H1 (cell line): ENCODE results near the gene VAV2. TPM values are rescaled to one million over a fixed set of nuclear protein-coding genes. Genes with fewer than 3 reads are reported as not detected.

ENCODE experiments used
- CTCF ChIA-PET: fragments of 300-600 bp; sonication (Branson Sonifier 250); formaldehyde crosslinking; loops from one replicate; lab custom pipeline; 2021; ENCODE audit not compliant: partially characterized antibody; lab: Charles Lee
- POLR2A ChIA-PET: fragments of 300-600 bp; sonication (Branson Sonifier 250); formaldehyde crosslinking; loops from one replicate; lab custom pipeline; 2021; ENCODE audit warnings: inconsistent platforms; ENCODE audit not compliant: partially characterized antibody; lab: Charles Lee
- DNase-seq, 2 experiments: peaks; one replicate each; pipeline versions ENCODE4 v3.0.0 to v3.0.0-alpha.2; 2010 to 2022; ENCODE audit warnings: low spot score in 2 of 2, low read depth in 1 of 2, mixed read lengths in 1 of 2
- FAIRE-seq: peaks from 2 replicates; lab custom pipeline; 2011; peaks lifted over from hg19 to GRCh38; lab: Jason Lieb, UNC
- H2AFZ ChIP-seq: 2 replicates; pipeline ENCODE4 v1.8.1; 2012; ENCODE audit warnings: low read length, inconsistent platforms
- H2AK5ac ChIP-seq: 2 replicates; pipeline ENCODE4 v1.6.1; 2013; ENCODE audit warnings: low read depth, low read length
- H2BK120ac ChIP-seq: replicated peaks from 2 replicates; pipeline ENCODE3; 2013; ENCODE audit warnings: low read depth, low read length, inconsistent platforms
- H2BK12ac ChIP-seq: 2 replicates; pipeline ENCODE4 v1.6.1; 2013; ENCODE audit warnings: low read depth, low read length
- H2BK15ac ChIP-seq: 2 replicates; pipeline ENCODE4 v1.6.1; 2013; ENCODE audit warnings: low read length
- H2BK20ac ChIP-seq: 2 replicates; pipeline ENCODE4 v1.6.1; 2013; ENCODE audit warnings: low read length
- H2BK5ac ChIP-seq: 2 replicates; pipeline ENCODE4 v1.6.1; 2013; ENCODE audit warnings: low read depth, low read length
- H3K14ac ChIP-seq: 2 replicates; pipeline ENCODE4 v1.6.1; 2013; ENCODE audit warnings: inconsistent platforms; ENCODE audit not compliant: insufficient read length
- H3K18ac ChIP-seq: 2 replicates; pipeline ENCODE4 v1.6.1; 2013; ENCODE audit warnings: low read length; ENCODE audit errors: extremely low read depth
- H3K23ac ChIP-seq: 2 replicates; pipeline ENCODE4 v1.6.1; 2013; ENCODE audit warnings: inconsistent platforms; ENCODE audit not compliant: insufficient read length
- H3K23me2 ChIP-seq: 2 replicates; pipeline ENCODE4 v1.6.1; 2013; ENCODE audit warnings: low read depth, low read length
- H3K27ac ChIP-seq: 2 replicates; pipeline ENCODE4 v1.6.1; 2011; ENCODE audit warnings: low read depth, low read length, inconsistent platforms
- H3K27me3 ChIP-seq, 4 experiments: replicated peaks in 1 of 4; 1 replicate in 1 of 4; 2 replicates in 3 of 4; pipeline versions ENCODE4 v1.6.1 to v1.8.1; 2011 to 2013; ENCODE audit warnings: low read length in 3 of 4, mild to moderate bottlenecking in 3 of 4, inconsistent platforms in 2 of 4, mixed read lengths in 2 of 4, moderate library complexity in 1 of 4; ENCODE audit not compliant: control insufficient read depth in 3 of 4, insufficient read depth in 3 of 4; ENCODE audit errors: extremely low read depth in 1 of 4
- H3K36me3 ChIP-seq, 4 experiments: 2 replicates each; pipeline versions ENCODE4 v1.6.1 to v1.8.1; 2011 to 2013; ENCODE audit warnings: mild to moderate bottlenecking in 4 of 4, low read length in 3 of 4, moderate library complexity in 2 of 4, control low read depth in 1 of 4, inconsistent platforms in 1 of 4; ENCODE audit not compliant: insufficient read depth in 4 of 4, control insufficient read depth in 2 of 4
- H3K4ac ChIP-seq: replicated peaks from 2 replicates; pipeline ENCODE3; 2013; ENCODE audit warnings: low read length, low read depth, mixed read lengths, inconsistent platforms; ENCODE audit not compliant: insufficient read length
- H3K4me1 ChIP-seq, 4 experiments: replicated peaks in 1 of 4; 1 replicate in 1 of 4; 2 replicates in 3 of 4; pipeline versions ENCODE4 v1.6.1 to v1.8.1; 2011 to 2013; ENCODE audit warnings: low read length in 3 of 4, inconsistent platforms in 2 of 4, mixed read lengths in 1 of 4; ENCODE audit not compliant: insufficient read depth in 4 of 4, control insufficient read depth in 3 of 4
- H3K4me2 ChIP-seq, 2 experiments: 2 replicates each; pipeline versions ENCODE4 v1.6.1 to v1.8.1; 2011 to 2013; ENCODE audit warnings: low read depth in 2 of 2, low read length in 2 of 2, control low read depth in 1 of 2, inconsistent platforms in 1 of 2, mild to moderate bottlenecking in 1 of 2; ENCODE audit not compliant: insufficient read depth in 1 of 2
- H3K4me3 ChIP-seq, 4 experiments: fragments of 200-600, 300-600 bp in 1 of 4; sonication (generic), shearing (Covaris generic), sonication (Bioruptor Twin) in 1 of 4; 2 replicates each; pipeline versions ENCODE4 v1.5.1 to v1.8.1; 2011 to 2016; ENCODE audit warnings: low read length in 4 of 4, low read depth in 3 of 4, control low read depth in 2 of 4, inconsistent platforms in 2 of 4, mild to moderate bottlenecking in 2 of 4, mixed read lengths in 1 of 4, moderate library complexity in 1 of 4; ENCODE audit not compliant: insufficient read depth in 2 of 4; ENCODE audit errors: extremely low read depth in 1 of 4
- H3K56ac ChIP-seq: replicated peaks from 2 replicates; pipeline ENCODE3; 2013; ENCODE audit warnings: low read depth, mild to moderate bottlenecking, mixed read lengths, low read length, inconsistent platforms; ENCODE audit not compliant: insufficient read length
- H3K79me1 ChIP-seq: 2 replicates; pipeline ENCODE4 v1.6.1; 2013; ENCODE audit warnings: low read depth, low read length, control low read depth
- H3K79me2 ChIP-seq, 2 experiments: 2 replicates each; pipeline versions ENCODE4 v1.6.1 to v1.8.1; 2012 to 2013; ENCODE audit warnings: low read length in 2 of 2, mild to moderate bottlenecking in 2 of 2, inconsistent platforms in 1 of 2; ENCODE audit not compliant: insufficient read depth in 2 of 2, control insufficient read depth in 1 of 2
- H3K9ac ChIP-seq, 4 experiments: replicated peaks in 1 of 4; 1 replicate in 1 of 4; 2 replicates in 3 of 4; pipeline versions ENCODE4 v1.6.1 to v1.8.1; 2011 to 2013; ENCODE audit warnings: low read depth in 3 of 4, low read length in 3 of 4, control low read depth in 2 of 4, mild to moderate bottlenecking in 2 of 4, moderate library complexity in 2 of 4, inconsistent platforms in 1 of 4; ENCODE audit errors: extremely low read depth in 1 of 4
- H3K9me3 ChIP-seq, 2 experiments: 2 replicates each; pipeline versions ENCODE4 v1.6.1 to v1.8.1; 2012 to 2013; ENCODE audit warnings: mild to moderate bottlenecking in 2 of 2, moderate library complexity in 2 of 2, control low read depth in 1 of 2, inconsistent platforms in 1 of 2, low read depth in 1 of 2, low read length in 1 of 2, mixed read lengths in 1 of 2; ENCODE audit not compliant: insufficient read depth in 2 of 2
- H4K20me1 ChIP-seq, 2 experiments: replicated peaks in 1 of 2; 2 replicates each; pipeline versions ENCODE3 to v1.8.1; 2011 to 2013; ENCODE audit warnings: inconsistent platforms in 2 of 2, low read length in 2 of 2, mild to moderate bottlenecking in 1 of 2; ENCODE audit not compliant: insufficient read depth in 2 of 2, control insufficient read depth in 1 of 2
- H4K5ac ChIP-seq: 2 replicates; pipeline ENCODE4 v1.6.1; 2013; ENCODE audit warnings: low read length, low read depth, mixed read lengths, inconsistent platforms; ENCODE audit not compliant: insufficient read length
- H4K8ac ChIP-seq: 2 replicates; pipeline ENCODE4 v1.8.0; 2013; ENCODE audit warnings: mild to moderate bottlenecking, moderate library complexity, low read length, inconsistent platforms; ENCODE audit not compliant: insufficient read depth; ENCODE audit errors: extremely low read depth
- H4K91ac ChIP-seq: replicated peaks from 2 replicates; pipeline ENCODE3; 2013; ENCODE audit warnings: low read length, mixed read lengths, inconsistent platforms; ENCODE audit not compliant: insufficient read length
- JUN ChIP-seq: IDR thresholded peaks from 2 replicates; pipeline ENCODE4 v1.6.1; 2011; ENCODE audit warnings: low read depth, mild to moderate bottlenecking, improper control_type of control experiment, low read length
- SIN3A ChIP-seq, 2 experiments: IDR thresholded peaks in 1 of 2; conservative IDR thresholded peaks in 1 of 2; 2 replicates each; pipeline ENCODE4 v1.6.1; 2011 to 2012; ENCODE audit warnings: low read length in 2 of 2, improper control_type of control experiment in 1 of 2, low read depth in 1 of 2, mild to moderate bottlenecking in 1 of 2
- WGBS, 2 experiments: shearing (Covaris generic) in 1 of 2; methylation state at CpG; one replicate each; pipeline versions ENCODE4 v1.1.6 to v1.1.7; 2013 to 2015; ENCODE audit warnings: low lambda C conversion rate in 2 of 2, mixed read lengths in 2 of 2, inconsistent platforms in 1 of 2, low coverage in 1 of 2, missing lambda C conversion rate in 1 of 2; ENCODE audit not compliant: insufficient replicate concordance in 2 of 2, insufficient coverage in 1 of 2, insufficient read length in 1 of 2; ENCODE audit errors: extremely low coverage in 1 of 2, missing lambda C conversion rate in 1 of 2; 5-methylcytosine and 5-hydroxymethylcytosine counted together
- polyA plus RNA-seq, 7 experiments: library from polyadenylated mRNA; depleted of rRNA in 3 of 7; stranded (reverse) in 5 of 7; unstranded in 2 of 7; fragments of >200 nt in 5 of 7; fragments of 200-250 nt in 2 of 7; gene quantifications; 1 replicate in 5 of 7; 2 replicates in 1 of 7; 4 replicates in 1 of 7; pipeline versions ENCODE4 v1.2.1 to v1.2.3, GENCODE V29; 2011 to 2013; ENCODE audit warnings: missing spikeins in 2 of 7, mixed read lengths in 2 of 7
- total RNA-seq: library from RNA; stranded (reverse); fragmentation: NEBNext Ultra II Directional; extraction: Animal tissue kit (Norgen Biotek cat#: 25700); gene quantifications from 2 replicates; pipeline ENCODE4 v1.2.1, GENCODE V29; 2021

Gene VAV2
- total and polyA plus RNA-seq, 2 of the 8 experiments (the other 6 are each of a cell fraction or from before 2014, with no cell fraction given), result 13.6 to 37.6 TPM

- DNase-seq, result no peak
- Histone ChIP-seq H4K20me1 (peaks cover 0 to 2% of the 10 kb centered on the region in 2 experiments), H3K4me3 (no peak overlapping the region)
Observed at GRCh38 chr9:133826289-133827085, 165.6 kb downstream of the VAV2 start.

More at GRCh38 chr9:133826289-133827085, 165.6 kb downstream of the VAV2 start:
- Histone ChIP-seq H3K36me3 (no peaks in the 10 kb centered on the region; a peak in 1 of 8 replicates), H3K9me3 (no peaks in the 10 kb centered on the region), H2BK120ac (no peak overlapping the region), H3K23ac (no peak overlapping the region), H2BK20ac (no peak overlapping the region), H3K18ac (no peak overlapping the region), H3K79me1 (peaks cover 3% of the 10 kb centered on the region; the same call in 1 of the 2 replicates), H3K4me2 (0 out of 4 replicates have a peak overlapping the region, but pooled peaks of 1 of the 2 experiments have one; percentile 29), H2AFZ (no peak overlapping the region), H3K56ac (no peak overlapping the region), H2BK5ac (peak overlapping the region; percentile 32; the same call in 1 of the 2 replicates), H3K27ac (no peak overlapping the region), H4K5ac (no peak overlapping the region), H3K4ac (no peak overlapping the region), H3K9ac (no peak overlapping the region), H2BK12ac (no peak overlapping the region), H3K4me1 (peaks cover 0 to 35% (median 29%) of the 10 kb centered on the region in 4 experiments; a peak in 6 of 7 replicates), H4K8ac (no peak overlapping the region), H3K27me3 (no peaks in the 10 kb centered on the region), H2AK5ac (no peak overlapping the region), H4K91ac (no peak overlapping the region), H3K23me2 (no peaks in the 10 kb centered on the region), H3K14ac (no peak overlapping the region), H2BK15ac (no peak overlapping the region), H3K79me2 (no peaks in the 10 kb centered on the region)
- TF ChIP-seq SIN3A (conservative IDR thresholded peaks at IDR 0.05 in 1 of 2, IDR thresholded peaks at IDR 0.05 in 1 of 2; ENCODE audit: low read depth in 1 of 2, low read length in 2 of 2) (peak in 1 of 2 experiments; percentile 48; a peak in 1 of 4 replicates), JUN (no peak)
- WGBS, 2 experiments, result 85% methylated on average over 21 of the region's 22 CpGs; no CpG with 5 or more reads in 1 of the 2 experiments
- FAIRE-seq, result no peak
- CTCF ChIA-PET, result interaction anchor here (0.7 to 2.3 kb wide), 11 partner anchors 9 to 168 kb away, joined by 3 to 13 read pairs (median 4); no protein-coding TSS in a partner anchor
- POLR2A ChIA-PET, result interaction anchor here (1.4 to 2.2 kb wide), 2 partner anchors 9 to 14 kb away, joined by 5 to 6 read pairs; no protein-coding TSS in a partner anchor
